Osteoblast (primary cell): ENCODE results near the gene GAN. TPM values are rescaled to one million over a fixed set of nuclear protein-coding genes. Genes with fewer than 3 reads are reported as not detected.

ENCODE experiments used
- DNase-seq: peaks from one replicate; pipeline ENCODE4 v3.0.0; 2011; ENCODE audit warnings: low spot score, mixed read lengths; ENCODE audit not compliant: insufficient read length; ENCODE audit errors: missing footprints
- H2AFZ ChIP-seq: 2 replicates; pipeline ENCODE4 v1.6.0; 2011; ENCODE audit warnings: mild to moderate bottlenecking, low read length
- H3K27ac ChIP-seq: 2 replicates; pipeline ENCODE4 v1.5.1; 2011; ENCODE audit warnings: mild to moderate bottlenecking, low read depth, low read length, moderate library complexity
- H3K27me3 ChIP-seq: 2 replicates; pipeline ENCODE4 v1.6.0; 2012; ENCODE audit warnings: mild to moderate bottlenecking, control low read depth, inconsistent platforms, low read length, moderate library complexity; ENCODE audit not compliant: insufficient read depth
- H3K36me3 ChIP-seq: 2 replicates; pipeline ENCODE4 v1.5.1; 2011; ENCODE audit warnings: mild to moderate bottlenecking, low read length, control low read depth, moderate library complexity; ENCODE audit not compliant: insufficient read depth
- H3K4me1 ChIP-seq: 2 replicates; pipeline ENCODE4 v1.5.1; 2011; ENCODE audit warnings: mild to moderate bottlenecking, low read length, control low read depth, moderate library complexity; ENCODE audit not compliant: insufficient read depth
- H3K4me2 ChIP-seq: 2 replicates; pipeline ENCODE4 v1.6.0; 2011; ENCODE audit warnings: mild to moderate bottlenecking, low read length; ENCODE audit not compliant: insufficient read depth
- H3K4me3 ChIP-seq: fragments of 200-600 bp; sonication (generic); 3 replicates; pipeline ENCODE4 v1.5.1; 2012; ENCODE audit warnings: mild to moderate bottlenecking, low read length, inconsistent platforms; ENCODE audit not compliant: insufficient read depth
- H3K79me2 ChIP-seq: 2 replicates; pipeline ENCODE4 v1.6.0; 2012; ENCODE audit warnings: mild to moderate bottlenecking, low read length, control low read depth, inconsistent platforms; ENCODE audit not compliant: insufficient read depth
- H3K9me3 ChIP-seq: 2 replicates; pipeline ENCODE4 v1.5.1; 2011; ENCODE audit warnings: low read depth, low read length, control low read depth
- H4K20me1 ChIP-seq: 2 replicates; pipeline ENCODE4 v1.6.0; 2012; ENCODE audit warnings: mild to moderate bottlenecking, low read length, control low read depth; ENCODE audit not compliant: insufficient read depth
- total RNA-seq: library from RNA; depleted of rRNA; stranded (reverse); fragments of >200 nt; gene quantifications from 2 replicates; pipeline ENCODE4 v1.2.3, GENCODE V29; 2012
- TF ChIP-seq, protein P1 (sequence below): IDR thresholded peaks from 2 replicates; pipeline ENCODE4 v1.5.1; 2011; ENCODE audit warnings: mild to moderate bottlenecking, low read depth, low read length, moderate library complexity; ENCODE audit errors: extremely low read depth

GAN gene
- total RNA-seq, 1 donor: 10.9 TPM

- Histone ChIP-seq H3K4me1 (no peaks in the 10 kb centered on the region), H3K79me2 (peaks cover 8% of the 10 kb centered on the region), H3K4me2 (no peak overlapping the region), H3K27ac (no peak overlapping the region), H4K20me1 (peaks cover 5% of the 10 kb centered on the region), H3K36me3 (peaks cover 3% of the 10 kb centered on the region), H3K27me3 (no peaks in the 10 kb centered on the region), H2AFZ (no peak overlapping the region), H3K4me3 (no peak overlapping the region), H3K9me3 (peaks cover 7% of the 10 kb centered on the region)
- TF ChIP-seq, protein P1, sequence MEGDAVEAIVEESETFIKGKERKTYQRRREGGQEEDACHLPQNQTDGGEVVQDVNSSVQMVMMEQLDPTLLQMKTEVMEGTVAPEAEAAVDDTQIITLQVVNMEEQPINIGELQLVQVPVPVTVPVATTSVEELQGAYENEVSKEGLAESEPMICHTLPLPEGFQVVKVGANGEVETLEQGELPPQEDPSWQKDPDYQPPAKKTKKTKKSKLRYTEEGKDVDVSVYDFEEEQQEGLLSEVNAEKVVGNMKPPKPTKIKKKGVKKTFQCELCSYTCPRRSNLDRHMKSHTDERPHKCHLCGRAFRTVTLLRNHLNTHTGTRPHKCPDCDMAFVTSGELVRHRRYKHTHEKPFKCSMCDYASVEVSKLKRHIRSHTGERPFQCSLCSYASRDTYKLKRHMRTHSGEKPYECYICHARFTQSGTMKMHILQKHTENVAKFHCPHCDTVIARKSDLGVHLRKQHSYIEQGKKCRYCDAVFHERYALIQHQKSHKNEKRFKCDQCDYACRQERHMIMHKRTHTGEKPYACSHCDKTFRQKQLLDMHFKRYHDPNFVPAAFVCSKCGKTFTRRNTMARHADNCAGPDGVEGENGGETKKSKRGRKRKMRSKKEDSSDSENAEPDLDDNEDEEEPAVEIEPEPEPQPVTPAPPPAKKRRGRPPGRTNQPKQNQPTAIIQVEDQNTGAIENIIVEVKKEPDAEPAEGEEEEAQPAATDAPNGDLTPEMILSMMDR: no peak
- no peak for DNase-seq
These were observed 35.5 kb downstream of the GAN start for GRCh38 chr16:81350306-81350615.

GRCh38 chr16:81353895-81354294, 39.1 kb downstream of the GAN start:
- H3K79me2 ChIP-seq: peaks cover 3% of the 10 kb centered on the region
- no peaks in the 10 kb centered on the region for H3K9me3 ChIP-seq
- H3K27me3 ChIP-seq: no peaks in the 10 kb centered on the region
- peaks cover 6% of the 10 kb centered on the region for H3K36me3 ChIP-seq
- H3K4me3 ChIP-seq: no peak overlapping the region
- H3K4me1 ChIP-seq: no peaks in the 10 kb centered on the region
- peaks cover 5% of the 10 kb centered on the region for H4K20me1 ChIP-seq
- no peak for DNase-seq
- TF ChIP-seq, protein P1: no peak
- H3K27ac ChIP-seq: no peak overlapping the region
- no peak overlapping the region for H3K4me2 ChIP-seq
- H2AFZ ChIP-seq: no peak overlapping the region

- TF ChIP-seq, protein P1: no peak
- Histone ChIP-seq H4K20me1 (peaks cover 2% of the 10 kb centered on the region), H2AFZ (no peak overlapping the region), H3K4me1 (no peaks in the 10 kb centered on the region), H3K4me2 (no peak overlapping the region), H3K9me3 (no peaks in the 10 kb centered on the region), H3K36me3 (peaks cover 15% of the 10 kb centered on the region), H3K27ac (no peak overlapping the region), H3K27me3 (no peaks in the 10 kb centered on the region), H3K4me3 (no peak overlapping the region), H3K79me2 (no peaks in the 10 kb centered on the region)
- no peak for DNase-seq
These were observed 43.0 kb downstream of the GAN start for GRCh38 chr16:81357711-81358260.

GRCh38 chr16:81358860-81359259, 44.1 kb downstream of the GAN start:
- Histone ChIP-seq H3K4me1 (no peaks in the 10 kb centered on the region), H3K9me3 (no peaks in the 10 kb centered on the region), H3K36me3 (peaks cover 18% of the 10 kb centered on the region), H4K20me1 (peaks cover 2% of the 10 kb centered on the region), H3K27me3 (no peaks in the 10 kb centered on the region), H3K4me2 (no peak overlapping the region), H2AFZ (no peak overlapping the region), H3K4me3 (no peak overlapping the region), H3K27ac (no peak overlapping the region), H3K79me2 (no peaks in the 10 kb centered on the region)
- DNase-seq: no peak
- TF ChIP-seq, protein P1: no peak
